ENCODE measurements around the gene RNF7.
"Not testable (repeated sequence)": the region's sequence is repeated elsewhere in the genome, so short reads cannot be mapped to it uniquely, and the experiment has no call there.

RNF7 gene

GRCh38 chr3:141735770-141736465 lies 2.2 kb upstream of the RNF7 start:
- DNase-seq, result no peak

GRCh38 chr3:141737093-141737492 lies 1.0 kb upstream of the RNF7 start:
- DNase-seq, result peak; percentile 14

DNA sequence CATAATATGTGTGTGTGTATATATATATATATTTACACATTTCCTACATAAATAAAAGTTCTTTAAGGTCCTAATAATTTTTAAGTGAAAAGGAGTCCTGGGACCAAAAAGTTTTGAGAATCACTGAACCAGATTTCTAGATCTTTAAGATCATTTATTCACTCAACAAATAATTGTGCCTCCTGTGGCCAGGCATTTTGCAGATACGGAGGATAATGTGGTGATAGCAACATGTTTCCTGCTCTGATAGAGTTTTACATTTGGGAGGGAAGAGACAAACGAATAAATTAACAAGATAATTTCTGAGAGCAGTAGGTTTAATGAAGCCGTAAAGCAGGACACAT lies 448 bp upstream of the RNF7 start:
- DNase-seq, result no peak

- DNase-seq, result peak; percentile 29
Measured at GRCh38 chr3:141738891-141739363, 829 bp downstream of the RNF7 start.

DNA sequence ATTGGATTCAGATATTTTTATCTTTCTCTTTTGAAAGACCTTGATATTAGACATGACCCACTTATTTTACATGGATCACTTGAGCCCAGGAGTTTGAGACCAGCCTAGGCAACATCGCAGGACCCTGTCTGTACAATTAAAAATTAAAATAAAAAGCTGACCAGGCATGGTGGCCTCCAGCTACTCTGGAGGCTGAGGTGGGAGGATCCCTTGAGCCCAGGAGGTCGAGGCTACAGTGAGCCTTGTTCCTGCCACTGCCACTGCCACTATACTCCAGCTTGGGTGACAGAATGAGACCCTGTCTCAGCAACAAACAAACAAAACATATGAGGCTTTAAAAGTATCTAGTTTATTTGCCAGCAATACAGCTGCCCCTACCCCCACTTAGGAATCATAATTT lies 1.6 kb downstream of the RNF7 start:
- DNase-seq, result no peak

DNA sequence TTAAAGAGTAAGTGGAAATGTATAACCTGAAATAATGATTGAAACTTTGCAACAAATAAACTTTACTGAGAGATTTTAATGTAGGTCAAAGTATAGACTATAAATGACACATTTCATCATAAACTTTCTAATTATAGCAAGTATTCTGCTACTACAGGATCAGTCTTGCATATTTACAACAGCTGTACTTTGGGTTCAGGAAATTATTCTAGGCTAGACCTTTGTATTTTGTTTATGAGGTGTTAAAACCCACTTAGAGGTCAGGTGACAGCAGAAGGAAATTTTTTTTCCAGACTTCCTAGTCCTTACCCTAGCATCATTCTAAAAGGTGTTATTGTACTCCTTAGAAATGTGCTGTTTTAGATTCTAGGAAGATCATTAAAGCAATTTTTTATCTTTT lies 2.3 kb downstream of the RNF7 start:
- DNase-seq, result no peak

DNA sequence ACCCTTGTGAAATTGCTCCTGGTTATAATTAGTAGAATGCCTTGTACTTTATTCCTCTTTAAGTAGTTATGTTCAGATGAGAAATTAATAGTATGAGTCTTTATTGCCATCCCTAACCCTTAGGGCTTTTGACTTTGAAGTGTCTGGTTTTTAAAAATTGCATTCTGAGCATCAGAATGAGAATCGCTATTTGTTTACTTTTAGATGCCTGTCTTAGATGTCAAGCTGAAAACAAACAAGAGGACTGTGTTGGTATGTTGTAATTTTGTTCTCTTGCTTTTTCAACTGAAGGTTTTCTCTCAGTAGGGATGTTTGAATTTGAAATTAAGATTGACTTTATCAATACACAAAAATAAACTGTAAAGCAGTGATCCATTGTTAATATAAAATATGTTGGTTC lies 5.2 kb downstream of the RNF7 start:
- no peak for DNase-seq

DNA sequence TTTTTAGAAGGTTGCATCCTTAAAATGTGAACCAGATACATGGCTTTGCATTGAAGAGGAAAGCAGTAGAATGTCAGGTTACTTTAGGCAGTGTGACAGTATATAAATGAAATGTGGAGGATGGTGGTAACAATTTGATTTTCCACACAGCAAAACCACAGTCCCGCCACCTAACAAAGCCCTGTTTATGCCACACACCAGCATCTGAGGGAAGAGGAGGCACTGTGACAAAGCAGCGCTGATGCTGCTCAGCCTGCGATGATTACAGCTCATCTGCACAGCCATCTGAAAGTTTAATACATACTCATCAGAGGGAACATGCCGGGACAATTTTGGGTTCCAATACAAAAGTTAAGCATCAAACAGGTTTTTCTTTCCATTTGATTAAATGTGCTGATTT lies 8.9 kb downstream of the RNF7 start:
- no peak for DNase-seq

DNA sequence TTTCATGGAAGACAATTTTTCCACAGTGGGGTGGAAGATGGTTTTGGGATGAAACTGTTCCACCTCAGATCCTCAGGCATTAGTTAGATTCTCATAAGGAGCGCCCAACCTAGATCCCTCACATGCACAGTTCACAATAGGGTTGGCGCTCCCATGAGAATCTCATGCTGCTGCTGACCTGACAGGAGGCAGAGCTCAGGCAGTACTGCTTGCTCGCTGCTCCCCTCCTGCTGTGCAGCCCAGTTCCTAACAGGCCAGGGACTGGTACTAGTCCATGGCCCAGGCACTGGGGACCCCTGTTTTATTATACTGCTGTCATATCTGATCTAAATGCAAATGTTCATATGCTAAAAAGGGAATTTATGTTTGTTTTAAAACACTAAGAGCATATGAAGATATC lies 15.3 kb downstream of the RNF7 start:
- no peak for DNase-seq

DNA sequence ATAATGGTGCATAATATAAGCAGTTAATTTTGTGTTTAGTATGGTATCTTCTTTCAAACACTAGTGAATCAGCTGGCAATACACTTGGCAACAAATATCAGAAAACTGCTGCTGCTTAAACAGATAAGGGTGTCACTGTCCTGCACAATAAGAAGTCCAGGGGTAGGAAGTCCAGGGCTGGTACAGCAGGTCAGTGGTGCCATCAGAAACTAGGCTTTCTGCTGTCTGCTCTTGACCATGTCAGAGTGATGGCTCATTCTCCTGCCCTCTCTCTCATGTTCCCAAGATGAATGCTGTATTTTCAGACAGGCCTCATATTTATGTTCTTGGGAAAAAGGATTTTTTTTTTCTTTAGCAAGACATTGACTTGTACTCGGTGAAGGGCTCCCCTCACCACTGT lies 15.9 kb downstream of the RNF7 start:
- no peak for DNase-seq

GRCh38 chr3:141762552-141762951 lies 24.5 kb downstream of the RNF7 start:
- not testable (repeated sequence) for DNase-seq

DNA sequence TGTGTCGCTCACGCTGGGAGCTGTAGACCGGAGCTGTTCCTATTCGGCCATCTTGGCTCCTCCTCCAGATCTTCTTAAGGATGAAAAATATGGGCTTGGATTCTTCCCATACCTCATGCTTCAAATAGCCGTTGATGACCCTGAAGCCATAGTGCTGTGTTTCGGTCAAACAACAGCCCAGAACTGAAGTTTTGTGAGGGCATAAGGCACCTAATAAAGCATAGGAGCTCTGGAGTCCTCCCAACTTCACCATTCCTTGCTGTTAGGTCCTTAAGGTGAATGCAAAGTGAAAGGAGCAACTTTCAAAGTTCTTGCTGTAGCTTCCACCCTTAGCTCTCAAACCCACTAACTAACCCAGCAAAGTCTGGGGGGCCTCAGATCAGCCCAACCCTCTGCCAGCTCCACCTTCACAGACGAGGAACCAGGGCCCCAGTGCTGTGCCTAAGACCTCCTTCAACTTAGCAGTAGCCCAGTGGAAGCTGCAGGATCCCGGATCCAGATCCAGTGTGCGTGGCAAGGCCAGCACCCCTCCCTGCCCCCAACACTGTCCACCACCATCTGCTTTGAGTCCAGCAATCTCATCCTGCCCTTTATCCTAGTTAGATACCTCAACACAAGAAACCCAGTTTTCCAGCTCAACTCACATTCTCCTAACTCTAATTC lies 25.1 kb downstream of the RNF7 start, which contains the start of gene GRK7:
GRK7 (plus strand) TSS at position 321 of the 663 bp plus-strand sequence. CDS start 14,877 bp downstream, outside the sequence.
- DNase-seq, result no peak

GRCh38 chr3:141764045-141764444 lies 25.9 kb downstream of the RNF7 start:
- no peak for DNase-seq

DNA sequence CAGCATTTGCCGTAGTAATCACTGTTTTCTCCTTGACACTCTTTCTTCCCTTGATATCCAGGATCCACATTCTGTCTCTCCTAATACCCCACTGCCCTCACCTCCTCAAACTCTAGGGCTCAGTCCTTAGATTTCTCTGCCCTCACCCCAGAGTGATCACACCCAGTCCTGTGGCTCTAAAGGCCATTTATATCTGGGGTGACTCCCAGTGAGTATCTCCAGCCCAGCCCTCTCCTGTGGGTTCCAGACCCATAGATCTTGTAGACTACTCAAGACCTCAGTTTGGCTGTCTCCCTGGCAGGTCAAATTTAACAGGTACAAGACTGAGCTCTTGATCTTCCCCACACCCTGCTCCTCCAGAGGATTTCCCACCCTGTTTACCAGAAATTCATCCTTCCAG lies 26.4 kb downstream of the RNF7 start:
- no peak for DNase-seq

- DNase-seq, result no peak
Measured at GRCh38 chr3:141764986-141765385, 26.9 kb downstream of the RNF7 start.

GRCh38 chr3:141767066-141767465 lies 29.0 kb downstream of the RNF7 start:
- DNase-seq, result no peak

DNA sequence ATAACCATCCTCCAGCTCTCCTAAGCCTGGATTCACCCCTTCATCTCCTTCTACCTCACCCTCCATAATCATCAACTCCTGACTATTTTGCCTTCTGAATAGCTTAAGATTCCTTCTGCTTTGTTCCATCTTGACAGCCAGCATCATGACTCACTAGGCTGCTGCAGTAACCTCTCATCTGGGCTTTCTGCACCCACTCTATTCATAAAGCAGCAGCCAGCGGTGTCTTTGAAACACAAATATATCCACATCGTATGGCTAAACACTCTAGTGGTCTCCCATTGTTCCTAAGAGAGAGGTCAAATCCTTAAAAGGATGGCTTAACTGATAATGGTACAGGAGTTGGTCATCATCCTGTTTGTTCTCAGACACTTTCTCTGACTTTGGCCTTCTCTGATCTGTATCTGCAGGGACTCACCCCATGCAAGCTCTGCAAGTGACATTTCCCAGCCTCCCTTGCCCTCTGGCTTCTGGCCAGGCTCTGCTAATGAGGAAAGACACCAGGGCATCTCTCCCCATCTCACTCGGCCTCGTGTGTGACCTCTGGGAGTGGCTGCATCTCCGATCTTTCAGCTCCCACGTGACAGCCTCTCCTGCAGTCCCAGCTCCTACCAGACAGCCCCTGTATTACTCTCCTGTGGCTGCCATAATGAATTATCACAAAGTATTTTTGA lies 31.3 kb downstream of the RNF7 start:
- DNase-seq, result peak; percentile 22

- DNase-seq, result no peak
Measured at GRCh38 chr3:141773676-141774075, 35.6 kb downstream of the RNF7 start.

GRCh38 chr3:141776376-141776775 lies 38.3 kb downstream of the RNF7 start:
- DNase-seq, result no peak

- no peak for DNase-seq
Measured at GRCh38 chr3:141776885-141777284, 38.8 kb downstream of the RNF7 start.

DNA sequence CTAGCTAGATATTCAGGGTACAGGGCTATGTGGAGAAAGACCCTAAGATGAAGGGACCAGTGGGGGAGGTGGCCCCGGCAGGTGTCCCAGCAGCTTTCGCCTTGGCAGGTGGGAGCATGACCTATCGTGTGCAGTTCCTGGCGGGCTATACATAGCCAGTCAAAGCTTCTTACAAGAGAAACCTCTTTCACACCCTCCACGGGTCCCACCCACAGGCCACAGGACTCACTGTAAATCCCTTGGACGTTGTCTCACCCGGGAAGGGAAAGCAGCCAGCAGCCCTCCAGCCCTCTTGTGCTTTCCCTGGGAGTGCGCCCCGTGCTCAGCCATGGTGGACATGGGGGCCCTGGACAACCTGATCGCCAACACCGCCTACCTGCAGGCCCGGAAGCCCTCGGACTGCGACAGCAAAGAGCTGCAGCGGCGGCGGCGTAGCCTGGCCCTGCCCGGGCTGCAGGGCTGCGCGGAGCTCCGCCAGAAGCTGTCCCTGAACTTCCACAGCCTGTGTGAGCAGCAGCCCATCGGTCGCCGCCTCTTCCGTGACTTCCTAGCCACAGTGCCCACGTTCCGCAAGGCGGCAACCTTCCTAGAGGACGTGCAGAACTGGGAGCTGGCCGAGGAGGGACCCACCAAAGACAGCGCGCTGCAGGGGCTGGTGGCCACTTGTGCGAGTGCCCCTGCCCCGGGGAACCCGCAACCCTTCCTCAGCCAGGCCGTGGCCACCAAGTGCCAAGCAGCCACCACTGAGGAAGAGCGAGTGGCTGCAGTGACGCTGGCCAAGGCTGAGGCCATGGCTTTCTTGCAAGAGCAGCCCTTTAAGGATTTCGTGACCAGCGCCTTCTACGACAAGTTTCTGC lies 40.1 kb downstream of the RNF7 start:
- no peak for DNase-seq

DNA sequence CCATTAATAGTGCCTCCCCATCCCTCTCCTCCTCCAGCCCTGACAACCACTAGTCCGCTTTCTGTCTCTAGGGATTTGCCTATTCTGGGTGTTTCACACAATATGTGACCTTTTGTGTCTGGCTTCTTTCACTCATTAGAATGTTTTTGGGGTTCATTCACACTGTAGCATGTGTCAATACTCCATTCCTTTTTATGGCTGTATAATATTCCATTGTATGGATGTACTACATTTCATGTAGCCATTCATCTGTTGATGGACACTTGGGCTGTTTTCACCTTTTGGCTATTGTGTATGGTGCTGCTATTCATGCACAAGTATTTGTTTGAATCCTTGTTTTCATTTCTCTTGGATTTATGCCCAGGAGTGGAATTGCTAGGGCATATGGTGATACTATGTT lies 41.6 kb downstream of the RNF7 start:
- DNase-seq, result no peak

GRCh38 chr3:141782386-141782932 lies 44.4 kb downstream of the RNF7 start:
- DNase-seq, result no peak

Measured in RPMI8226 (cell line).